PC-9 (cell line): ENCODE measurements around the gene PTCRA.

Source experiments
- CTCF ChIP-seq: fragments of 200-600 bp; sonication (generic); conservative IDR thresholded peaks from 2 replicates; pipeline ENCODE4 v1.6.1; 2017; ENCODE audit warnings: mixed run types, antibody characterized with exemption, mild to moderate bottlenecking, moderate library complexity
- EZH2 ChIP-seq: fragments of 200-600 bp; sonication (generic); IDR thresholded peaks from 2 replicates; pipeline ENCODE4 v1.8.0; 2017; ENCODE audit warnings: antibody characterized with exemption, low read depth

DNA sequence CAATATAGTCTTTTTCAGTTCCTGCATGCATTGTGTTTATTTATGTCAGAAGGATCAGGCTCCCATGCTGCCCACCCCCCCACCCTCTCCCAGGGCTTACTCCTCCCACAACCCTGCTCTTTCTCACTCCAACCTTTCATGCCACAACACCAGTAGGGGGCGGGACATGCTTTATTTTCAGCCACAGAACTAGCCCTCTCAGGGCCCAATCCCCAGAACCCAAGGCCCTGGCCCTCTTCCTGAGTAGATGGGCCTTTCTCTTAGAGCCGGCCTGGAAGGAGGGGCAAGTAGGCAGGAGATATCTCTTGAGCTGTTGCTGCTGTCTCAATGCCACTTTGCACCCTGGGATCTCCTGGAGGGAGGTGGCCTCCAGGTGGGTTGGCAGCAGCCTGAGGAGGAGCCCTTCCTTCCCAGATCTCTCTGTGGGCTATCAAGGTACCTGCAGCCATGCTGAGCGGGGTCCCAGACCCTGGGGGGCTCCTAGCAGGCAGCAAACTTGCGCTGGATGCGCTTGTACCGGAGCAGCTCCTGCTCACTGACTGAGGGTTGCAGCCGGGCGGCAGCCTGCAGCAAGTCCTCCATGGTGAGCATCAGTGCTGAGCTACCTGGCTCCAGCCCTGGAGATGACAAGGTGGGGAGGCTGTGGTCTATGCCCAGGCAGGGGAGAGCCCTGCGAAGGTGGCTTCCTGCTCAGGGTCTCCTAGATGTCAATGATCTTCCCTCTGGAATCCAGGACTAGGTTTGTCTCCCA is 48.2 kb downstream of the PTCRA start:
- TF ChIP-seq CTCF, result peak; percentile 49
- no peak for TF ChIP-seq EZH2
